Fibroblast of skin of right quadriceps (primary cell): Measurements from ENCODE around the gene TFDP3.

Source experiments
- DNase-seq: peaks from one replicate; pipeline ENCODE4 v3.0.0-alpha.2; 2013

The TFDP3 gene

DNA sequence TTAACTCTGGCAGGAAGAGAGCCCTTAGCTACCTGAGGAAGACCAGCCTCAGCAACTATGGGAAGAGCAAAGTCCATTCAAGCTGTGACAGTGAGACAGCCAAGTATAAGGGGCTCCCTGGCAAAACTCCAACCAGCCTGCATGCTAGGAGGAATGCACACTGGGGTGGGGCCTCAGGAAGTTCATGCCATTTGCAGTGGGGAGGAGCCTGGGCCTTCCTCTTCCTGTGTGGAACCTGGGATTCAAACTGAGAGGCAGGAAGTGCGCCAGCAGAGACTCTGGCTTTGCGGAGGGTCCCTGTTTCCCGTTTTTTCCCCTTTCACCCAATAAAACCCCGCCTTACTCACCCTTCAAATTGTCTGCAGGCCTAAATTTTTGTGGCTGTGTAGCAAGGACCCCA, 33.0 kb downstream of the TFDP3 start:
- DNase-seq: no peak

DNA sequence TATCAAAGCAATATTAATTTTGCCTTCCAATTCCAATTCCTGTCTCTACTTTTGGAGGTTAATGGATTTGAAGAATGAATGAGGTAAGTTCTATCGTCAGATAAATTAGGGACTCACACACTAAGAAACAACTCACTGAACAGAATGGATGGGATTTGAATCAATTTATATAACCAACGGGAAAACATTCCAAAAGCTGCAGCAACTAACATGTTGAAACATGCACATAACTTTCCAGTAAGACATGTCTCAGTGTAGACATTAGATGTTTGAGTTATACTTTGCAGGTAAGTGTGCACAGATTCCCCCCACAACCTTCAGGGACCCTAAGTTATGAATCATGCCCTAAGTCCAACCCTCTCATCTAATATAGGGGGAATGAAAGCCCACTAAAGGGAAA, 34.3 kb downstream of the TFDP3 start:
- no peak for DNase-seq

DNA sequence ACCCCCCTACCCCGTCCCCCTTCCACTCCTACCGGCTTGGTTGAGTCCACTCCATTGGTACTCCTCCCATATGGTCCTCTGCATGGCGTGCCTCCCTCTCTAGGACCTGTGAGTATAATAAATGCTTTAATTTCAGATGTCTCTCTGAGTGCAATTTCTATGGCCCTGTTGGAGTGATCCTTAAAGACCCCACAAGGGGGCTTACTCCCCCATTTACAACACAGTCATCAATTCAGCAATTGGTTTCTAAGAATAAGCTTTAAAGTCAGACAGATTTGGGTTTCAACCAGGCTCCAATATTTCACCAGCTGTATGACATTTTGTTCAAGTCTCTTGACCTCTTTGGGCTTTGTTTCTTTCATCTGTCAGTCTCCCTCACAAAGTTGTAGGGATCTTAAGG, 38.7 kb downstream of the TFDP3 start:
- no peak for DNase-seq

DNA sequence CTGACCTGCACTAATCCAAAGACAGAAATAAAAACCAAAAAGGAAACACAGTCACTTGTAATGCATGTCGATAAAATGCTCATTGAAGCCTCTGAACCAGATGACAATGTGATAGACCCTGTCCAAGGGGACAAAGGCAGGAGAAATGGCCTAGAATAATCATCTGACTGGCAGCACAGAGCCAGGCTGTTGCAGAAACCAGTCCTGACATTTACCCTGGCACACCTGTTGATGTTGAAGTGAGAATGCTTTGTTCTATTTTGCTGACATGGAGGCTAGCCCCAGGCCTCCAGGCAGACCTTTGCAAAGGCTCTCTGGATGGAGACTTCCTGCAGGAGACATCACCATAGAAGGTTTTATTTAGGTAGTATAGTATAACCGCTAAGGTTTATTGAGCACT, 41.0 kb downstream of the TFDP3 start:
- no peak for DNase-seq

DNA sequence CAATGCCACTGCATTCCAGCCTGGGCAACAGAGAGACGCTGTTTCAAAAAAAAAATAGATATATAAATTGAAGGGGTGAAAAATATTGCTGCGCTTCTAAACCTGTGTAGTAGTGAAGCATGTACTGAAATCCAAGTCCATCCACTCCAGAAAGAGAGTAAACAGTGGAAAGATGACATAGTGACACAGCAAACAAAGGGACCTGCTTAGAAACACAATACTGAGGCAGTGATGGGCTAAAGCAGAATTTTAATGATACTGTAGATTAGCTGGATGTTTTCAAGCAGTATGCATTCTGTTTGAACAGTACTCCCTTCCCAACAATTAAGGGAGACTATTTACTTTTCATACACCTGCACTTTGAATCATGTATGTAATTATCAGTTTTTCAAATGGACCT, 42.5 kb downstream of the TFDP3 start:
- no peak for DNase-seq

DNA sequence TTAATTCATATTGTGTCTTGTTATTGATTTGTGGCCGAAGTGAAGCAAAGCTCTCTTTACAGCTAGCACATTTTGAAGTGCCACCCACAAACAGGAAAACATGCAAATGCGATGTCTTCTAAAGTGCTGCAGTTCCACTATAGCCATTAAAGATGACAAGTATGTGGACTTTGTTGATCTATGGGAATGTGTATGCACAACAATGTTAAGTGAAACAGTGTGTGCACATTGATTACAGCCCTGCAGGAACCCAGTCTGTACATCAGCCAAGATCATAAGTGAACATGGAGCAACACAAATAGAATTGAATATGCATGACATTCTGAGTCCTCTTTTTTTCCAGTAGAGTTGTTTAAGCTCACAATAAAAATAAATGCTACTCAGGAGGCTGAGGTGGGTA, 43.0 kb downstream of the TFDP3 start:
- DNase-seq: no peak

DNA sequence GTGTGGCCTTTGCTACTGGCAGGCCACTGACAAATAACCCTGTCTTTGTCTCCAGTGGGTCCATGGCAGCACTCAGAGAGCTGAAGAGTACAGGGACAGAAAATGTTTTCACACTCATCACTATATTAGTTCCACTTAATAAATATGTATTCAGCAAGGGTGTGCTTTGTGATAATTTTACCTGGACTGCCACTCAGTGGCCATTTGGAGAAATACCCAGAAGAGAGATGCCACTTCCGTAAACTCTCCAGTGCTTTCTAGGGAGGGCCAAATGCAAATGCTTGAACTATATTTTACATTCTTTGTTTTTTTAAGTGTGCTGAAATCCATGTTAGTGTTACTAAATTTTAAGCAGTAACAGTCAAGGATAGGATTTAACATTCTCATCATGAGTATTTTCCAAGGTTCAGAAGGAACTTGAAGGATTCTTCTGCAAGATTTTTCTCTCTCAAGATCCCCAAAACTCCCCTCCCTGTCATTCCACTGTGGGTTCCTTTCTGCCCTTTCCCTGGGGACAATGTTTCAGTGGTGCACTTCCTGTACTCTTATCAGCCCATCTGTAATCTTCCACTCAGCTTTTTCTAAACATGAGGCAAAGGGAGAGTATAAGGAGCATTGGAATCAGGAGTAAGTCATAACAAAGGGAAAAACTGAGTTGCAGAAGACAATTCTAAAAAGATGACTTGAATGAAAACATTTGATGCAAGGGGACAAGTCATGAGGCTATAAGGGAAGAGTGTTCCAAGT, 46.0 kb downstream of the TFDP3 start:
- DNase-seq: no peak
